ENCODE measurements around the gene KRTAP3-3.
"Not testable (repeated sequence)": the region's sequence is repeated elsewhere in the genome, so short reads cannot be mapped to it uniquely, and the experiment has no call there.

KRTAP3-3 gene

DNA sequence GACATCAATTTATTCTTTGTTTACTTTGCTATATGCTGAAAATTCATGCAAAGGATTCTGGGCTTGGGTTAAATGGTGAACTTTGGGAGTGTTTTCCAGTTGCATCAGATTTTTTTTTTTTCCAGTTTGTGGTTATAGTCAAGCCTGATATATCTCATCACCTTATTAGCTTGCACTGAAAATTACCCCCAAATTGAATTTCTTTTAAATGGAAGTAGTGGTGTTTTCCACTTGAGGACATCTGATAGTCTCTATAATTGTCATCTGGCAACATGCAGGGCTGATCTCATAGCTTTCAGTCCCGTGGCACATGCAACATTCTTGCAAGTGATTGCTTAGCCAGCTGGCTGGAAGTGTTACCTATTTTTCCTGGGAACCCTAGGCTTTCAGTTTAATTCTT, 19.6 kb upstream of the KRTAP3-3 start:
- H3K27me3 Mint-ChIP-seq: peaks cover 0 to 3% of the 10 kb centered on the region in 2 donors
- no peak for DNase-seq
- ATAC-seq (replicated peaks): no peak
- no peak overlapping the region for H3K4me3 Mint-ChIP-seq
- H3K4me1 Mint-ChIP-seq: peaks cover 5 to 8% of the 10 kb centered on the region in 2 donors
- H3K27ac Mint-ChIP-seq: no peak overlapping the region
- no peaks in the 10 kb centered on the region for H3K36me3 Mint-ChIP-seq
- no peaks in the 10 kb centered on the region for H3K9me3 Mint-ChIP-seq

DNA sequence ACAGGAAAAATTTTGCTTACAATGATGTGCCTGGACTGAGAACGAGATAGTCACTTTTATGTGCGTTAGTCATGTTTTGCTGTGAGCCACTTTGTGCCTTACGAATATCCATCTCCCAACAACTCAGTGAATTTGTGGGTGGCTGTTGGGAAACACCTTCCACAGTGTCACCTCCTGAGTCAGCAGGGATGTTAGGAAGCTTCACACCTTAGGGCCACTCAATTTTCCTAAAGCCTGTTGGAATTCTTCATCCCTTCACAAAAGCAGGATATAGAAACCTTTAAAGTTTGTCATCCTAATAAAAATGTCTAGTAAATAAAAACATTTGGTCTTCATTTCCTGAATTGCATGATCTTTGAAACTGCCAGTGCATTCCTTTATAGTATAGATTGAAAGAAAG, 19.2 kb upstream of the KRTAP3-3 start:
- no peak overlapping the region for H3K27ac Mint-ChIP-seq
- peaks cover 5 to 8% of the 10 kb centered on the region in 2 donors for H3K4me1 Mint-ChIP-seq
- H3K9me3 Mint-ChIP-seq: no peaks in the 10 kb centered on the region
- H3K36me3 Mint-ChIP-seq: no peaks in the 10 kb centered on the region
- H3K4me3 Mint-ChIP-seq: no peak overlapping the region
- no peak for ATAC-seq (replicated peaks)
- DNase-seq: no peak
- H3K27me3 Mint-ChIP-seq: peaks cover 0 to 3% of the 10 kb centered on the region in 2 donors

- no peak overlapping the region for H3K4me3 Mint-ChIP-seq
- H3K27me3 Mint-ChIP-seq: peaks cover 0 to 3% of the 10 kb centered on the region in 2 donors
- no peaks in the 10 kb centered on the region for H3K9me3 Mint-ChIP-seq
- H3K36me3 Mint-ChIP-seq: no peaks in the 10 kb centered on the region
- H3K4me1 Mint-ChIP-seq: peaks cover 5 to 8% of the 10 kb centered on the region in 2 donors
- DNase-seq (no peak), ATAC-seq (replicated peaks) (no peak)
- no peak overlapping the region for H3K27ac Mint-ChIP-seq
These were observed 18.6 kb upstream of the KRTAP3-3 start for GRCh38 chr17:41012326-41013120.

GRCh38 chr17:41010441-41010840, 16.5 kb upstream of the KRTAP3-3 start:
- Mint-ChIP-seq H3K4me3 (no peak overlapping the region), H3K9me3 (no peaks in the 10 kb centered on the region), H3K4me1 (peaks cover 3% of the 10 kb centered on the region in 2 donors), H3K27me3 (peaks cover 0 to 7% of the 10 kb centered on the region in 2 donors), H3K27ac (no peak overlapping the region), H3K36me3 (no peaks in the 10 kb centered on the region)
- DNase-seq (no peak), ATAC-seq (replicated peaks) (no peak)

DNA sequence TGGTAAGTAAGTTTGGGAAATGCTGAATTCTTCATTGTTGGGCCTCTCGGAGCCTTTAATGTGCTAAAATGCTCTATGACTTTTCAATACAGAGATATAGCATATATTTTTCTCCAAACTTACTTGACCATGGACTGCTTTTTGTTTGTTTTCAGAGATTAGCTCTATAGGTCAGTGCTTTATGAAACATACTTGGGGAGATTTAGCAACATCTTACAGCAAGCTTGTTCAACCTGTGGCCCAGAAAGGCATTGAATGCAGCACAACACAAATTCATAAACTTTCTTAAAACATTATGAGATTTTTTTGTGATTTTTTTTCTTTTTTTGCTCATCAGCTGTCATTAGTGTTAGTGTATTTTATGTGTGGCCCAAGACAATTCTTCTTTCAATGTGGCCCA, 16.0 kb upstream of the KRTAP3-3 start:
- H3K4me1 Mint-ChIP-seq: peaks cover 0 to 1% of the 10 kb centered on the region in 2 donors
- no peak for ATAC-seq (replicated peaks)
- no peak overlapping the region for H3K27ac Mint-ChIP-seq
- H3K4me3 Mint-ChIP-seq: no peak overlapping the region
- H3K27me3 Mint-ChIP-seq: peaks cover 0 to 7% of the 10 kb centered on the region in 2 donors
- no peaks in the 10 kb centered on the region for H3K9me3 Mint-ChIP-seq
- DNase-seq: no peak
- H3K36me3 Mint-ChIP-seq: no peaks in the 10 kb centered on the region

DNA sequence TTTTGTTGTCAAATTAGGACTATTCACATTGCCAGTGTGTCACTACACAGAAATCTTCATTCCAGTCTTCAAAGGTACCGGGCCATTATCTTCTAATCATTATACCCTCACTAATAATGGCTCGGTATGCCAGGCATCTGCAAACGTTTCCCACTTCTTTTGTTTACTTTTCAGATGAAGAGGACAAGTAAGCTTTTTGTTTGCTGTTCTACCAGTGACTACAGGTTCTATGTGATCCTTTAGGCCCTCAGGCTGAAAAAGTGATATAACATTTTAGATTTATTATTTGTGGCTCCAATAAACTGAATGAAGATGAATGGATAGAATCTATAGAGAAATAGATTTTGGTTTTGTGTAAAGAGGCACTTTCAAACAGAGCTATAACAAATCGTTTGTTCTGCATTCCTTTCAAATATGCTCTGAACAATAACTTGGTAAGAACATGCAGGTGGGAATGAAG, 15.4 kb upstream of the KRTAP3-3 start:
- Mint-ChIP-seq H3K4me1 (peaks cover 0 to 1% of the 10 kb centered on the region in 2 donors), H3K27me3 (peaks cover 0 to 7% of the 10 kb centered on the region in 2 donors), H3K9me3 (no peaks in the 10 kb centered on the region), H3K36me3 (no peaks in the 10 kb centered on the region), H3K27ac (no peak overlapping the region), H3K4me3 (no peak overlapping the region)
- ATAC-seq (replicated peaks): no peak
- DNase-seq: no peak

GRCh38 chr17:41008811-41009210, 14.8 kb upstream of the KRTAP3-3 start, which contains the start of gene KRTAP3-1:
TSS of gene KRTAP3-1 (minus strand) at chr17:41009128. CDS start at chr17:41009074, 54 bp downstream.
- peaks cover 0 to 1% of the 10 kb centered on the region in 2 donors for H3K4me1 Mint-ChIP-seq
- no peak within 1 kb of the TSS for H3K27ac Mint-ChIP-seq
- H3K27me3 Mint-ChIP-seq: peaks cover 0 to 11% of the 10 kb centered on the region in 2 donors
- ATAC-seq (replicated peaks) (no peak), DNase-seq (no peak)
- no peak within 1 kb of the TSS for H3K4me3 Mint-ChIP-seq
- no peaks in the 10 kb centered on the region for H3K36me3 Mint-ChIP-seq
- H3K9me3 Mint-ChIP-seq: no peaks in the 10 kb centered on the region

DNA sequence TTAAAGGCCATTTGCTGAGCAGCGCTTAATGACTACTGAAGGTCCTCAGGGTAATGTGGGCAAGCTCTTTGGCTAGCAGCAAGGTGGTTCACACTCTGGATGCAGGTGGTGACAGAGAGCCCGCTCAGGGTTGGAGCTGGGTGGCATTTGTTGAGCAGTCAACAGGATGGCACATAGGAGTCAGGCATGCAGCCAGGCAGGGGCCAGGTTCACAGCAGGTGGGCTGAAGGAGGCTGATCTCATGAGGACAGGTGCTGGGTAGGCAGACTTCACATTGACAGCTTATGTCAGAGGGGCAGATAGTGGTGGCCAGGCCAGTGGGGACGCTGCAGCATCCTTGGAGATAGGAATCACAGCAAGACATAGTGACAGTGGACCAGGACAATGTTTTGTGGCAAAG, 10.4 kb upstream of the KRTAP3-3 start:
- Mint-ChIP-seq H3K27ac (no peak overlapping the region), H3K36me3 (no peaks in the 10 kb centered on the region), H3K4me3 (no peak overlapping the region), H3K4me1 (peaks cover 0 to 1% of the 10 kb centered on the region in 2 donors), H3K27me3 (peaks cover 13 to 16% of the 10 kb centered on the region in 2 donors), H3K9me3 (no peaks in the 10 kb centered on the region)
- ATAC-seq (replicated peaks): no peak
- no peak for DNase-seq

- no peak overlapping the region for H3K4me3 Mint-ChIP-seq
- H3K9me3 Mint-ChIP-seq: no peaks in the 10 kb centered on the region
These were observed 10.0 kb upstream of the KRTAP3-3 start for GRCh38 chr17:41003926-41004325.

DNA sequence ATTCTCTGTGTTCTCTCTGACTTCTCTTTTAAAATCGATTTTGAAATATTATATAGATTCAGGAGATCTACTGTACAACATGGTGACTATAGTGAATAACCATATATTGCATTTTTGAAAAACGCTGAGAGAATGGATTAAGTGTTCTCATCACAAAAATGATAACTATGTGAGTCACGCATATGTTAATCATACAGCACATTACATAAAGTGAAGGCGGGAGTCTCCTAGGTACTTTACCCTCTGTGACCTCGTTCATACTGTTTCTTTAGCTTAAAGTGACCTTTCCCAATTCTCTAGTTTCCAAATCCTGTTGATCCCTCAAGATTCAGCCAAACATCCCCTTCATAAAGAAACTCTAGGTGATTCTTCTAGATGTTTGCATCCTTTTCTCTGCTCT, 8.8 kb upstream of the KRTAP3-3 start:
- H3K9me3 Mint-ChIP-seq: no peaks in the 10 kb centered on the region
- no peaks in the 10 kb centered on the region for H3K36me3 Mint-ChIP-seq
- no peak overlapping the region for H3K4me3 Mint-ChIP-seq
- peaks cover 21% of the 10 kb centered on the region in 2 donors for H3K27me3 Mint-ChIP-seq
- ATAC-seq (replicated peaks): no peak
- H3K27ac Mint-ChIP-seq: no peak overlapping the region
- no peaks in the 10 kb centered on the region for H3K4me1 Mint-ChIP-seq
- no peak for DNase-seq

More at GRCh38 chr17:41003926-41004325, 10.0 kb upstream of the KRTAP3-3 start:
- Mint-ChIP-seq H3K27ac (no peak overlapping the region), H3K4me1 (peaks cover 0 to 1% of the 10 kb centered on the region in 2 donors), H3K27me3 (peaks cover 15 to 20% of the 10 kb centered on the region in 2 donors), H3K36me3 (no peaks in the 10 kb centered on the region)
- ATAC-seq (replicated peaks): no peak
- DNase-seq: no peak

- peaks cover 27 to 31% of the 10 kb centered on the region in 2 donors for H3K27me3 Mint-ChIP-seq
- DNase-seq: no peak
- H3K4me1 Mint-ChIP-seq: no peaks in the 10 kb centered on the region
- H3K27ac Mint-ChIP-seq: no peak overlapping the region
- no peak for ATAC-seq (replicated peaks)
- H3K36me3 Mint-ChIP-seq: no peaks in the 10 kb centered on the region
- no peak overlapping the region for H3K4me3 Mint-ChIP-seq
- H3K9me3 Mint-ChIP-seq: no peaks in the 10 kb centered on the region
These were observed 7.8 kb upstream of the KRTAP3-3 start for GRCh38 chr17:41001795-41002194.

DNA sequence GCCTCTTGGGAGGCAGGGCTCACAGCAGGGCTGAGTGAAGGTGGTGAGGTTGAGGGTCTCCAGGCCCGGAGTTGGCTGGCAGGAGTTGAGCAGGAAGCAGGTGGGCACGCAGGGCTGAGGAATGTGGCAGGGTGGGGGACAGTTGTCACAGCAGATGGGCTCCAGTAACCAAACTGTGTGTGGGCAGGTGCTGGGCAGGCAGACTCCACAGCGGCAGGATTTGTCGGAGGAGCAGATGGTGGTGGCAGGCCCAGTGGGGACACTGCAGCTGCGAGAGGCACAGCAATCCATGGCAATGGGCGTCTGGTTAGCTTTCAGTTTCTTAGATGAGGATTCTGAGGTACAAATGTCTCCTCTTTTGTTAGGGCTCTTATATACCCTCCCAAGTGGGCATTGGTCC, 5.6 kb upstream of the KRTAP3-3 start, which contains the start of gene KRTAP3-2:
Gene KRTAP3-2, minus strand, starts transcription at position 344 of the 400 bp plus-strand sequence. Its CDS starts 53 bp downstream, at position 291.
- ATAC-seq (replicated peaks); H3K9me3 Mint-ChIP-seq; H3K4me3 Mint-ChIP-seq; H3K36me3 Mint-ChIP-seq; DNase-seq; H3K27ac Mint-ChIP-seq; H3K4me1 Mint-ChIP-seq: not testable (repeated sequence)
- peaks cover 30 to 42% of the 10 kb centered on the region in 2 donors for H3K27me3 Mint-ChIP-seq

- Mint-ChIP-seq H3K9me3 (no peaks in the 10 kb centered on the region), H3K36me3 (peaks cover 0 to 2% of the 10 kb centered on the region in 2 donors), H3K27me3 (peaks cover 32 to 53% of the 10 kb centered on the region in 2 donors), H3K4me3 (no peak overlapping the region), H3K27ac (no peak overlapping the region), H3K4me1 (no peaks in the 10 kb centered on the region)
- no peak for DNase-seq
- ATAC-seq (replicated peaks): no peak
These were observed 3.4 kb upstream of the KRTAP3-3 start for GRCh38 chr17:40997361-40997760.

- Mint-ChIP-seq H3K36me3 (peaks cover 0 to 2% of the 10 kb centered on the region in 2 donors), H3K4me3 (no peak overlapping the region), H3K4me1 (no peaks in the 10 kb centered on the region), H3K27me3 (peaks cover 31 to 49% of the 10 kb centered on the region in 2 donors), H3K9me3 (no peaks in the 10 kb centered on the region), H3K27ac (no peak overlapping the region)
- no peak for DNase-seq
- ATAC-seq (replicated peaks): no peak
These were observed 2.9 kb upstream of the KRTAP3-3 start for GRCh38 chr17:40996829-40997228.

- H3K4me1 Mint-ChIP-seq: no peaks in the 10 kb centered on the region
- no peak overlapping the region for H3K4me3 Mint-ChIP-seq
- H3K27ac Mint-ChIP-seq: no peak overlapping the region
- no peaks in the 10 kb centered on the region for H3K9me3 Mint-ChIP-seq
- H3K27me3 Mint-ChIP-seq: peaks cover 34 to 54% of the 10 kb centered on the region in 2 donors
- DNase-seq (no peak), ATAC-seq (replicated peaks) (no peak)
- H3K36me3 Mint-ChIP-seq: peaks cover 0 to 2% of the 10 kb centered on the region in 2 donors
These were observed 1.2 kb upstream of the KRTAP3-3 start for GRCh38 chr17:40995116-40995515.
